HepG2 (cell line): ENCODE results near the gene C2orf78. TPM values are rescaled to one million over a fixed set of nuclear protein-coding genes. Genes with fewer than 3 reads are reported as not detected.
"Not testable (repeated sequence)": the region's sequence is repeated elsewhere in the genome, so short reads cannot be mapped to it uniquely, and the experiment has no call there.

ENCODE experiments used
- ATAC-seq: fragments of 200-7000 bp; cut with Tn5 transposase; 3 replicates; pipeline ENCODE4 v1.9.1; 2020; ENCODE audit warnings: mild to moderate bottlenecking, moderate library complexity
- BruUV-seq: library from RNA; stranded (reverse); fragments of 400-500 nt; replicated peaks from 2 replicates; lab custom pipeline; 2021; lab: Mats Ljungman, UMichigan
- CTCF ChIA-PET: fragments of 300-600 bp; formaldehyde crosslinking; extraction: SDS; loops from one replicate; lab custom pipeline; 2021; ENCODE audit warnings: low total read pairs, inconsistent platforms, low intra/inter-chr PET ratio; lab: Yijun Ruan, JAX
- POLR2A ChIA-PET: fragments of 350-600 bp; sonication (Branson Sonifier 250); formaldehyde crosslinking; loops from one replicate; lab custom pipeline; 2020; ENCODE audit warnings: antibody characterized with exemption, inconsistent platforms; lab: Yijun Ruan, JAX
- DNase-seq: peaks from one replicate; pipeline ENCODE4 v3.0.0-alpha.2; 2015; ENCODE audit warnings: low spot score
- FAIRE-seq: peaks from 3 replicates; lab custom pipeline; 2011; peaks lifted over from hg19 to GRCh38; lab: Jason Lieb, UNC
- H2AFZ ChIP-seq: one replicate; pipeline ENCODE4 v1.6.1; 2011; ENCODE audit warnings: low read length, inconsistent platforms
- H3K27ac ChIP-seq: fragments of 300-600 bp; 3 replicates; pipeline ENCODE4 v1.8.0; 2011; ENCODE audit warnings: mixed run types, mild to moderate bottlenecking, mixed read lengths, low read length, inconsistent platforms; ENCODE audit not compliant: insufficient read depth; ENCODE audit errors: extremely low read length
- H3K27me3 ChIP-seq, 2 experiments: fragments of 200-600 bp in 1 of 2; 2 replicates in 1 of 2; 3 replicates in 1 of 2; pipeline versions ENCODE4 v1.6.0 to v1.8.0; 2011; ENCODE audit warnings: low read length in 2 of 2, mild to moderate bottlenecking in 2 of 2, moderate library complexity in 2 of 2, inconsistent platforms in 1 of 2; ENCODE audit not compliant: insufficient read depth in 2 of 2, control insufficient read depth in 1 of 2
- H3K36me3 ChIP-seq, 2 experiments: fragments of 200-600 bp in 1 of 2; replicated peaks in 1 of 2; 2 replicates in 1 of 2; 3 replicates in 1 of 2; pipeline versions ENCODE4 v1.5.1 to v1.8.0; 2011; ENCODE audit warnings: low read length in 2 of 2, inconsistent platforms in 1 of 2; ENCODE audit not compliant: insufficient read depth in 2 of 2, control insufficient read depth in 1 of 2
- H3K4me1 ChIP-seq: 2 replicates; pipeline ENCODE4 v1.5.1; 2012; ENCODE audit warnings: low read length, inconsistent platforms; ENCODE audit not compliant: insufficient read depth
- H3K4me2 ChIP-seq: 2 replicates; pipeline ENCODE4 v1.6.0; 2011; ENCODE audit warnings: low read depth, low read length, inconsistent platforms
- H3K4me3 ChIP-seq, 3 experiments: fragments of 200-600 bp in 1 of 3; sonication (generic), shearing (Covaris generic) in 1 of 3; replicated peaks in 1 of 3; 2 replicates each; pipeline ENCODE4 v1.5.1; 2011 to 2016; ENCODE audit warnings: low read length in 3 of 3, inconsistent platforms in 2 of 3, low read depth in 2 of 3, mild to moderate bottlenecking in 2 of 3, control low read depth in 1 of 3, mixed read lengths in 1 of 3; ENCODE audit not compliant: insufficient read depth in 1 of 3
- H3K79me2 ChIP-seq: one replicate; pipeline ENCODE4 v1.6.1; 2011; ENCODE audit warnings: low read length, inconsistent platforms; ENCODE audit not compliant: insufficient read depth
- H3K9ac ChIP-seq: 2 replicates; pipeline ENCODE4 v1.6.0; 2011; ENCODE audit warnings: mild to moderate bottlenecking, low read depth, low read length, inconsistent platforms; ENCODE audit not compliant: insufficient read depth
- H3K9me3 ChIP-seq: 2 replicates; pipeline ENCODE4 v1.5.1; 2012; ENCODE audit warnings: mild to moderate bottlenecking, low read length
- H4K20me1 ChIP-seq: 2 replicates; pipeline ENCODE4 v1.6.0; 2011; ENCODE audit warnings: inconsistent platforms, mild to moderate bottlenecking, low read length, moderate library complexity; ENCODE audit not compliant: insufficient read depth
- ARNT ChIP-seq: fragments of 450-650 bp; IDR thresholded peaks from 2 replicates; pipeline ENCODE4 v1.6.1; 2017
- FOXJ3 ChIP-seq: sonication (generic); formaldehyde crosslinking; IDR thresholded peaks from 2 replicates; pipeline ENCODE4 v1.4.0; 2020; ENCODE audit warnings: missing genetic modification reagents, mild to moderate bottlenecking, borderline replicate concordance
- MTF2 ChIP-seq: sonication (generic); formaldehyde crosslinking; IDR thresholded peaks from 2 replicates; pipeline ENCODE4 v1.5.0; 2020; ENCODE audit warnings: missing genetic modification reagents, borderline replicate concordance
- POLR2AphosphoS5 ChIP-seq: IDR thresholded peaks from 2 replicates; pipeline ENCODE4 v1.6.1; 2012; ENCODE audit warnings: low read depth, low read length
- SIN3B ChIP-seq: fragments of 150-350 bp; IDR thresholded peaks from 2 replicates; pipeline ENCODE4 v1.6.1; 2014; ENCODE audit warnings: low read length
- SNAI1 ChIP-seq: sonication (generic); formaldehyde crosslinking; IDR thresholded peaks from 2 replicates; pipeline ENCODE4 v1.5.0; 2020; ENCODE audit warnings: mild to moderate bottlenecking, missing genetic modification reagents, borderline replicate concordance
- USF2 ChIP-seq, 2 experiments: sonication (generic) in 1 of 2; formaldehyde crosslinking in 1 of 2; IDR thresholded peaks; 2 replicates each; pipeline versions ENCODE4 v1.5.1 to v1.6.1; 2011 to 2020; ENCODE audit warnings: borderline replicate concordance in 1 of 2, low read depth in 1 of 2, low read length in 1 of 2, mild to moderate bottlenecking in 1 of 2, missing genetic modification reagents in 1 of 2, moderate library complexity in 1 of 2
- YEATS4 ChIP-seq: sonication (generic); formaldehyde crosslinking; IDR thresholded peaks from 2 replicates; pipeline ENCODE4 v1.4.0; 2020; ENCODE audit warnings: missing genetic modification reagents, borderline replicate concordance
- ZNF550 ChIP-seq: sonication (generic); formaldehyde crosslinking; IDR thresholded peaks from 2 replicates; pipeline ENCODE4 v1.4.0; 2020; ENCODE audit warnings: mild to moderate bottlenecking, missing genetic modification reagents, borderline replicate concordance
- ZUFSP ChIP-seq: sonication (generic); formaldehyde crosslinking; IDR thresholded peaks from 2 replicates; pipeline ENCODE4 v1.9.0; 2021; ENCODE audit warnings: missing genetic modification reagents, mild to moderate bottlenecking, borderline replicate concordance
- WGBS: methylation state at CpG from one replicate; pipeline ENCODE4 v1.1.6; 2017; ENCODE audit warnings: low lambda C conversion rate; 5-methylcytosine and 5-hydroxymethylcytosine counted together
- in situ Hi-C: cut with HindIII; loops from 2 replicates; pipeline ENCODE4 v1.10.0; 2017; ENCODE audit warnings: low pct_unique_long_range_greater_than_20kb; ENCODE audit not compliant: extremely low pct_ligation_motif_present
- intact Hi-C: fragments of 100-400 bp; cut with micrococcal nuclease; formaldehyde crosslinking; loops from one replicate; pipeline ENCODE4 v1.10.0; 2022; ENCODE audit not compliant: unreplicated experiment
- polyA plus RNA-seq, 8 experiments: library from polyadenylated mRNA; depleted of rRNA in 3 of 8; stranded (reverse) in 7 of 8; unstranded in 1 of 8; fragments of >200 nt; fragmentation: Illumina TruSeq in 4 of 8; extraction: Trizol in 4 of 8; gene quantifications; 2 replicates each; pipeline versions ENCODE4 v1.2.1 to v1.2.3, GENCODE V29; 2011 to 2016; ENCODE audit warnings: low read depth in 4 of 8, missing spikeins in 1 of 8, mixed read lengths in 1 of 8; ENCODE audit not compliant: insufficient read depth in 1 of 8
- total RNA-seq, 5 experiments: library from RNA; depleted of rRNA; stranded (reverse); fragments of >200 nt; fragmentation: Illumina TruSeq; extraction: Trizol; gene quantifications; 2 replicates each; pipeline ENCODE4 v1.2.3, GENCODE V29; 2016; ENCODE audit warnings: low read depth in 1 of 5

C2orf78 gene
- total and polyA plus RNA-seq, 2 of the 13 experiments (the other 11 are each of a cell fraction or from before 2014, with no cell fraction given): not detected

- BruUV-seq, H3K4me1 ChIP-seq, H2AFZ ChIP-seq, POLR2A ChIA-PET, CTCF ChIA-PET, H4K20me1 ChIP-seq, H3K9ac ChIP-seq, H3K27me3 ChIP-seq, DNase-seq, H3K27ac ChIP-seq, H3K4me2 ChIP-seq, in situ Hi-C loops, FAIRE-seq, H3K4me3 ChIP-seq, ATAC-seq, H3K79me2 ChIP-seq, intact Hi-C loops: not testable (repeated sequence)
- Histone ChIP-seq H3K36me3 (peaks cover 6 to 21% of the 10 kb centered on the region in 2 experiments), H3K9me3 (peaks cover 16% of the 10 kb centered on the region)
- WGBS: 91% methylated on average over 7 of the region's 7 CpGs
Observed at GRCh38 chr2:73754332-73754731, 29.7 kb upstream of the C2orf78 start.

- H2AFZ ChIP-seq: no peak overlapping the region
- 75% methylated on average over 3 of the region's 3 CpGs for WGBS
- H3K9ac ChIP-seq: no peak overlapping the region
- no peak for DNase-seq
- BruUV-seq: no TSS peak
- ChIA-PET CTCF (no interaction called here), POLR2A (no interaction called here)
- no peaks in the 10 kb centered on the region for H3K79me2 ChIP-seq
- H4K20me1 ChIP-seq: no peaks in the 10 kb centered on the region; the same call in 1 of the 2 replicates
- H3K9me3 ChIP-seq: peaks cover 12% of the 10 kb centered on the region
- H3K27ac ChIP-seq: no peak overlapping the region
- H3K4me1 ChIP-seq: no peaks in the 10 kb centered on the region
- FAIRE-seq: no peak
- intact Hi-C loops: no loop called here
- no peak overlapping the region for H3K4me2 ChIP-seq
- no peak overlapping the region for H3K4me3 ChIP-seq
- H3K27me3 ChIP-seq: no peaks in the 10 kb centered on the region
- peaks cover 11 to 63% of the 10 kb centered on the region in 2 experiments for H3K36me3 ChIP-seq
- in situ Hi-C loops: no loop called here
- ATAC-seq: no peak
- no peak for TF ChIP-seq SNAI1 (CRISPR knock-in tag)
- TF ChIP-seq USF2 (IDR thresholded peaks at IDR 0.05; ENCODE audit: low read depth, low read length): no peak
- no peak for TF ChIP-seq USF2 (CRISPR knock-in tag; IDR thresholded peaks at IDR 0.05; ENCODE audit: borderline replicate concordance)
- no peak for TF ChIP-seq ARNT
- TF ChIP-seq POLR2AphosphoS5: no peak
- TF ChIP-seq ZNF550 (CRISPR knock-in tag): no peak
- no peak for TF ChIP-seq MTF2 (CRISPR knock-in tag)
- TF ChIP-seq YEATS4 (CRISPR knock-in tag): no peak
- TF ChIP-seq FOXJ3 (CRISPR knock-in tag): no peak
- no peak for TF ChIP-seq ZUFSP (CRISPR knock-in tag)
- TF ChIP-seq SIN3B: no peak
Observed at GRCh38 chr2:73759285-73759764, 24.7 kb upstream of the C2orf78 start.
